D721Med (cell line): Measurements from ENCODE around the gene MMD2.
"Not testable (repeated sequence)": the region's sequence is repeated elsewhere in the genome, so short reads cannot be mapped to it uniquely, and the experiment has no call there.

Experiments
- DNase-seq: peaks from one replicate; pipeline ENCODE4 v3.0.0; 2011; ENCODE audit warnings: low spot score; ENCODE audit not compliant: insufficient read length
- FAIRE-seq: peaks from 2 replicates; lab custom pipeline; 2011; peaks lifted over from hg19 to GRCh38; lab: Jason Lieb, UNC
- TF ChIP-seq, protein P1 (sequence below): IDR thresholded peaks from 2 replicates; pipeline ENCODE4 v1.5.1; 2012; ENCODE audit warnings: mild to moderate bottlenecking, control low read depth; ENCODE audit not compliant: insufficient read depth; ENCODE audit errors: missing control alignments

The MMD2 gene

DNA sequence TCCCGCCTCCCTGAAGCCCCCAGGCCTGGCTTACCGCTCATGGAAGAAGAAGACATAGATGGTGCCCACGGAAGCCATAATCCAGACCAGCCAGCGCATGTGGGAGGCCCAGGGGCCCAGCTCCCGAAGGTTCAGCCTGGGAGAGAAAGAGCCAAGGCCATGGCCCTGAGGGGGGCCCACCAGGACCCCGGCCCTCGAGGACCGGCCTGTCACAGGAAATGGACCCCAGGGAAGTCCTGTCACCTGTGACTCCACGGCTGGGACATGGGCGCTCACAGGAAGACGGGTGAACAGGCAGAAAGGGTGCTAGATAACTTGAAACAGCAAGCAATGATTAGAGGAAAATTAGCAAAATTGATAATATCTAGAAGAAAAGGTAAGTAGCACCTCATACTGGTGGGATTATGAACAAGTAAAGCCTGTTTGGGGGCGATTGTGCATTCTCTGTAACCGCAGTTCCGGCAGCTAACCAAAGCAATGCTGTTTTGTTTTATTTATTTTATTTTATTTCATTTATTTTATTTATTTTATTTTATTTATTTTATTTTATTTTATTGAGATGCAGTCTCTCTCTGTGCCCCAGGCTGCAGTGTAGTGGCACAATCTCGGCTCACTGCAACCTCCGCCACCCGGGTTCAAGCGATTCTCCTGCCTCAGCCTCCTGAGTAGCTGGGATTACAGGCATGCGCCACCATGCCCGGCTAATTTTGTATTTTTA is 47.7 kb downstream of the MMD2 start:
- TF ChIP-seq, protein P1, sequence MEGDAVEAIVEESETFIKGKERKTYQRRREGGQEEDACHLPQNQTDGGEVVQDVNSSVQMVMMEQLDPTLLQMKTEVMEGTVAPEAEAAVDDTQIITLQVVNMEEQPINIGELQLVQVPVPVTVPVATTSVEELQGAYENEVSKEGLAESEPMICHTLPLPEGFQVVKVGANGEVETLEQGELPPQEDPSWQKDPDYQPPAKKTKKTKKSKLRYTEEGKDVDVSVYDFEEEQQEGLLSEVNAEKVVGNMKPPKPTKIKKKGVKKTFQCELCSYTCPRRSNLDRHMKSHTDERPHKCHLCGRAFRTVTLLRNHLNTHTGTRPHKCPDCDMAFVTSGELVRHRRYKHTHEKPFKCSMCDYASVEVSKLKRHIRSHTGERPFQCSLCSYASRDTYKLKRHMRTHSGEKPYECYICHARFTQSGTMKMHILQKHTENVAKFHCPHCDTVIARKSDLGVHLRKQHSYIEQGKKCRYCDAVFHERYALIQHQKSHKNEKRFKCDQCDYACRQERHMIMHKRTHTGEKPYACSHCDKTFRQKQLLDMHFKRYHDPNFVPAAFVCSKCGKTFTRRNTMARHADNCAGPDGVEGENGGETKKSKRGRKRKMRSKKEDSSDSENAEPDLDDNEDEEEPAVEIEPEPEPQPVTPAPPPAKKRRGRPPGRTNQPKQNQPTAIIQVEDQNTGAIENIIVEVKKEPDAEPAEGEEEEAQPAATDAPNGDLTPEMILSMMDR = no peak
- no peak for FAIRE-seq
- no peak for DNase-seq

DNA sequence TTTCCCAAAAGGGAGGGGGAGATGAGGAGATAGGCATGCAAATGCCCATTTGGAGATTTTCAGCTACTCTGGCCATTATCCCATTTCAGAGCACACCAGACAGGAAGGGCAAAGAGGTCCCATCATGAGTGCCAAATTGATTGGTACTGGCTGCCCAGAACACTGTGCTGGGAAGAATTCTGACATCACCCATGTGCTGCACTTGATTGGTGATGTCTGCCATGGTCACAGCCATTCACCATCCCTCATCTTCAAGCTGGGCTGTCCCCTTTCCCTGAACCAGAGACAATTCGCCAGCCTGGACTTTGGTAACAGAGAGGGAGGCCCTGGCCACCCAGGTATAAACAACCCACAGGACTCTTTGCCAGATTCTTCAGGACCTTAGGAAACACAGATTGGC is 52.3 kb downstream of the MMD2 start:
- DNase-seq = no peak
- TF ChIP-seq, protein P1 = no peak
- FAIRE-seq = no peak

DNA sequence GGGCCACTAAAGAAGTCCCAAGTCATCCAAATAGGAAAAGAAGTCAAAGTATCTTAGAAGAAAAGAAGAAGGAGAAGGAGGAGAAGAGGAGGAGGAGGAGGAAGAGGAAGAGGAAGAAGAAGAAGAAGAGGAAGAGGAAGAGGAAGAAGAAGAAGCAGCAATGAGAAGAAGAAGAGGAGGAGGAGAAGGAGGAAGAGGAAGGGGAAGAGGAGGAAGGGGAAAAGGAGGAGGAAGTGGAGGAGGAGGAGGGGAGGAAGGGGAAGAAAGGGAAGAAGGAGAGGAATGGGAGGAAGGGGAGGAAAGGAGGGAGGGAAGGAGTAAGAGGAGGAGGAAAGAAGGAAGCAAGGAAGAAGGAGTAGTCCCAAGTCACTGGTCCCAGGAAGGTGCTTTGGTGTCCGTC is 53.8 kb downstream of the MMD2 start:
- FAIRE-seq (no peak), DNase-seq (no peak)
- TF ChIP-seq, protein P1 = no peak

DNA sequence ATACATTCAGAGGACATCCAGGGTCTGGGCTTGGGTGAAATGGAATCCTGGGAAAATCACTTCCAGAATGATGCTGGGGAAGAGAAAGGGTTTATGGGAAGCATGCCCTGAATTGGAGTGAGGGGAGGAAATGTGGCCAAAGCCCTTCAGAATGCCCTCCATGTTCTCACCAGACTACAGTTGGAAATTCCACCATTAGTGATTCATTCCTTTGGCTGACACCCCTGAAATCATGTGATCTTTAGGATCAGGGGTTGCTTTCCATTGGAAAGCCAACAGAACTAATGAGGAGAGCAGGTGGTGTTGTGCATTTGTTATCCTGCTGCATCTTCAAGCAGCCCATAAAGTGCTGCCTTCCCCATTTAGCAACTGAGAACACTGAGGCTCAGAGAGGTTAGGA is 54.6 kb downstream of the MMD2 start:
- TF ChIP-seq, protein P1 = no peak

DNA sequence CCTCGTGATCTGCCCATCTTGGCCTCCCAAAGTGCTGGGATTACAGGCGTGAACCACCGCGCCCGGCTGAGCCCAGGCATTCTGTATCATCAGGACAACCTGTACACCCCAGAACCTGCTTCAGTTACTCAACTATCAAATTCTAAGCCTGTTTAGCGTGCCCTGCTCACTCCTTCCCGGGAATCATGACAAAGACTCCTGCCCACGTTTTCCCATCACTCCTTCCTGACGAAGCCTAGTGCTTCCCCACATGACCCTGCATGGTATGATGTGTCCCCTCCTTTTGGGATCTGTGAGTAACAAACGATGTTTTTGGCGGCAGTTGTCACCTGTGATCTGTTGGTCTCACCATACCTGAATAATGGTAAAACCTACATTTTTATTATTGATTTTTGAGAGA is 63.2 kb downstream of the MMD2 start:
- FAIRE-seq = no peak
- TF ChIP-seq, protein P1 = no peak
- DNase-seq = no peak

More for the DNA sequence above, 54.6 kb downstream of the MMD2 start:
- DNase-seq = no peak
- no peak for FAIRE-seq

GRCh38 chr7:4894482-4894881 is 64.5 kb downstream of the MMD2 start:
- no peak for DNase-seq
- TF ChIP-seq, protein P1 = no peak
- no peak for FAIRE-seq

DNA sequence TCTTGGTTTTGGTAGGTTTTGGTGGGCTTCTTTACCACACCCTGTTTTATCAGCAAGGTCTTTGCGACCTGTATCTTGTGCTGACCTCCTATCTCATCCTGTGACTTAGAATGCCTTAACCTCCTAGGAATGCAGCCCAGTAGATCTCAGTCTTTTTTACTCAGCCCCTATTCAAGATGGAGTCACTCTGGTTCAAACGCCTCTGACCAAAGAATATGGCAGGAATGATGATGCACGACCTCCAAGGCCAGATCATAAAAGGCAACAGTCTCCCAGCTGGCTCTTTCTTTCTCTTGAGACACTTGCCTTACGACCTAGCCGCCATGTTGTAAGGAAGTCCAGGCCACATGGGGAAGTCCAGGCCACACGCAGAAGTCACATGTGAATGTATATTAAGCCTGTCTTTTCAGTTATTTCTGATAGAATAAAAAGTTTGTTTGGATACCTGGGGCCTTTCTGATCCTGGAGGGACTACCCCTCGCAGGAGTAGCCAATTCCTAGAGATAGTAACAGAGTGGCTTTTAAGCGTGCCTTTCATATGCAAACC is 65.0 kb downstream of the MMD2 start:
- DNase-seq (no peak), FAIRE-seq (no peak)
- TF ChIP-seq, protein P1 = no peak

DNA sequence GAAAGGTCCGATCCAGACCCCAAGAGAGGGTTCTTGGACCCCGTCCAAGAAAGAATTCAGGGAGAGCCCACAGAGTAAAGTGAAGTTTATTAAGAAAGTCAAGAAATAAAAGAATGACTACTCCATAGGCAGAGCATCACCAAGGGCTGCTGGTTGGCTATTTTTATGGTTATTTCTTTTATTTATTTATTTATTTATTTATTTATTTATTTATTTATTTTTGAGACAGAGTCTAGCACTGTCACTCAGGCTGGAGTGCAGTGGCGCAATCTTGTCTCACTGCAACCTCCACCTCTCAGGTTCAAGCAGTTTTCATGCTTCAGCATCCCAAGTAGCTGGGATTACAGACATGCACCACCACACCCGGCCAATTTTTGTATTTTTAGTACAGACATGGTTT is 65.8 kb downstream of the MMD2 start:
- not testable (repeated sequence) for FAIRE-seq, DNase-seq

GRCh38 chr7:4891522-4891921 is 67.5 kb downstream of the MMD2 start:
- not testable (repeated sequence) for DNase-seq, FAIRE-seq
